DMS153 treated with DMSO at 0.1 percent for 48 hours (cell line): ENCODE measurements around the gene MICAL2.

Experiments used
- DNase-seq: peaks from one replicate; lab custom pipeline; 2025; ENCODE audit not compliant: unreplicated experiment; lab: John Stamatoyannopoulos, UW

Gene MICAL2

GRCh38 chr11:12306830-12307229 lies 196.4 kb downstream of the MICAL2 start:
- DNase-seq: no peak

GRCh38 chr11:12312132-12312531 lies 201.7 kb downstream of the MICAL2 start:
- DNase-seq: no peak
